ENCODE results near the gene PIP5K1B. TPM values are rescaled to one million over a fixed set of nuclear protein-coding genes. Genes with fewer than 3 reads are reported as not detected.

PIP5K1B gene
- total and polyA plus RNA-seq, 2 experiments from 2014 or later: 3.2 to 5.0 TPM

DNA sequence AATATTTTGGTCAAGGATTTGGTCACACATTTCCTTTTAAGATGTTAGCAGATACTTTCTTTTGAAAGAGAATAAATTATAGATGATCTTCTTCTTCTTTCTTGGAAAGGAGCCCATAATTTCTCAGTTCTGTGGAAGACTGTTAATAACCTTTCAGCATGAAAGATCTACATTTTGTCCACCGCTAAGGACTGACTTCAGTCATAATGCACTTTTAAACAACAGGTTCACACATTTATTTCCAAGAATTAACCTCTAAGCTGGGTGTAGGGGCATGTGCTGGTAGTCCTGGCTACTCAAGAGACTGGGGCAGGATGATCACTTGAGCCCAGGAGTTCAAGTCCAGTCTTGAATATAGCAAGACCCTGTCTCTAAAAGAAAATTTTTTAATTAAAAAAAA is 215.9 kb downstream of the PIP5K1B start:
- TF ChIP-seq CTCF (IDR thresholded peaks at IDR 0.05; ENCODE audit: low read depth, low read length): no peak
- H3K27me3 ChIP-seq: no peaks in the 10 kb centered on the region
- no peak overlapping the region for H3K4me3 ChIP-seq
- H3K27ac ChIP-seq: no peak overlapping the region
- DNase-seq (ENCODE audit: low read depth in 1 of 2, low spot score in 1 of 2): no peak
- peaks cover 5% of the 10 kb centered on the region for H3K4me1 ChIP-seq (ENCODE audit: low read depth)
- no peaks in the 10 kb centered on the region for H3K36me3 ChIP-seq
- H3K9me3 ChIP-seq (ENCODE audit: low read depth): no peaks in the 10 kb centered on the region

DNA sequence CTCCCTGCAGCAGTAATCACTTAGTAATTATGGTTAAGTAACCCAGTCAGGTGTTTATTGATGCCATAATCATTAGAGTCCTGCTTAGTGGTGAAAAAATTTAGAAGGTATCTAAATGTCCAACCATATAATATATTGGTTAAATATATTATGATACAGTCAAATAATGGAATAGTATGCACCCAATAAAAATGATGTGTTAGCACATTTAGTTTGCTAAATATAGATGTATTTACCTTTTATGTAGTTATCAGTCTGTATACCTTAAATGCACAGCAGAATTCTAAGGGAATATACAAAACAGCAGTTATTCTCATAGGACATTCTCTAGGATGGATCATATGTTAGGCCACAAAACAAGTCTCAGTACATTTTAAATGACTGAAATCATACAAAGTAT is 218.4 kb downstream of the PIP5K1B start:
- no peak for DNase-seq (ENCODE audit: low read depth in 1 of 2, low spot score in 1 of 2)

DNA sequence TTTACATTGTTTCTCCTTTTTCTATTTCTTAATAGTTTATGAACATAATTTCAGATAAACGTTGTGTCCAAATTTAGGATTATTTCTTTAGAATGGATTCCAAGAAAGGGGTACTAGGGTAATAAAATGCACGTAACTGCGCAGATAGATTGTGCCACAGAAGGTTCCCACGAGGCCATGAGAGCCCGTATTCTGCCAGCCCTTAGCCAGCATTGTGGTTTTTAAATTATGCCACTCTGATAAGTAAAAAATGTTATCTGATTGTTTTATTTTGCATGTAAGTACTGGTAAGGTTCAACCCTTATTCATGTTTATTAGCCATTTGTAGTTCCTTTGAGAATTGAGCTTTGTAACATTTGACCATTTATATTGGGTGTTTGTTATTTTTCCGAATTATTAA is 220.1 kb downstream of the PIP5K1B start:
- H3K9me3 ChIP-seq (ENCODE audit: low read depth): no peaks in the 10 kb centered on the region
- no peaks in the 10 kb centered on the region for H3K36me3 ChIP-seq
- no peaks in the 10 kb centered on the region for H3K27me3 ChIP-seq
- no peak overlapping the region for H3K27ac ChIP-seq
- H3K4me1 ChIP-seq (ENCODE audit: low read depth): no peaks in the 10 kb centered on the region
- no peak for TF ChIP-seq CTCF (IDR thresholded peaks at IDR 0.05; ENCODE audit: low read depth, low read length)
- H3K4me3 ChIP-seq: no peak overlapping the region
- no peak for DNase-seq (ENCODE audit: low read depth in 1 of 2, low spot score in 1 of 2)

More for the DNA sequence above, 218.4 kb downstream of the PIP5K1B start:
- no peak overlapping the region for H3K4me3 ChIP-seq
- H3K36me3 ChIP-seq: no peaks in the 10 kb centered on the region
- TF ChIP-seq CTCF (IDR thresholded peaks at IDR 0.05; ENCODE audit: low read depth, low read length): no peak
- H3K27ac ChIP-seq: no peak overlapping the region
- no peaks in the 10 kb centered on the region for H3K27me3 ChIP-seq
- H3K9me3 ChIP-seq (ENCODE audit: low read depth): no peaks in the 10 kb centered on the region
- no peaks in the 10 kb centered on the region for H3K4me1 ChIP-seq (ENCODE audit: low read depth)

DNA sequence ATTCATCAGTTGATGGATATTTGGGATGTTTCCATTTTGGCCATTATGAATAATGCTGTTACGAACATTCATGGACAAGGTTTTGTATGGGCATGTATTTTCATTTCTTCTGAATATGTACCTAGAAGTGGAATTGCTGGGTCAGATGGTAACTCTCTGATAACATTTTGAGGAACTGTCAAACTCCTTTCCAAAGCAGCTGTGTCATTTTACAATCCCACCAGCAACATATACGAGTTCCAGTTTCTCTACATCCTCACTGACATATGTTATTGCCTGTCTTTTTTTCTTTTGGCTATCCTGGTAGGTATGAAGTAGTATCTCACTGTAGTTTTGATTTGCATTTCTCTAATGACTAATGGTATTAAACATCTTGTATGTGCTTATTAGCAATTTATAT is 222.1 kb downstream of the PIP5K1B start:
- no peaks in the 10 kb centered on the region for H3K36me3 ChIP-seq
- no peak overlapping the region for H3K4me3 ChIP-seq
- no peak overlapping the region for H3K27ac ChIP-seq
- H3K4me1 ChIP-seq (ENCODE audit: low read depth): no peaks in the 10 kb centered on the region
- no peak for DNase-seq (ENCODE audit: low read depth in 1 of 2, low spot score in 1 of 2)
- no peaks in the 10 kb centered on the region for H3K9me3 ChIP-seq (ENCODE audit: low read depth)
- no peaks in the 10 kb centered on the region for H3K27me3 ChIP-seq
- no peak for TF ChIP-seq CTCF (IDR thresholded peaks at IDR 0.05; ENCODE audit: low read depth, low read length)

DNA sequence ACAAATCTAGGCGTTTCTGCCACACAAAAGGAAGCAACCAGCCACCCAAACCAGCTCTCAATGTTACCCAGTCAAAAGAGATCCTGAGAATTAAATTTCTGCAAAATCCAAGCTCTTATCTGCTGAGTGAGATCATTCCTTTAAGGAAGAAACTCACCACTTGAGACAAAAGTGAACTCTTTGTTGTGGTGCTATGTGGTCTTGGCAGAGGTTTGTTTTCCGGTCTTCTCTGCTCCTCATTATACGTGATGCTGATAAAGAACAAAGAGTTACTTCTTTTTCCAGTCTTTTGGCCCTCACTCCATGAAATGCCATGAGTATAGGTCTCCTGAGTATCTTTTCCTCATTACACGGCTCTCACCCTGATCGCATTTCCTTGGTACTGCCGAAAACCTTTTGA is 226.8 kb downstream of the PIP5K1B start:
- Histone ChIP-seq H3K27ac (no peak overlapping the region), H3K27me3 (no peaks in the 10 kb centered on the region), H3K36me3 (no peaks in the 10 kb centered on the region), H3K4me1 (ENCODE audit: low read depth) (no peaks in the 10 kb centered on the region), H3K4me3 (no peak overlapping the region), H3K9me3 (ENCODE audit: low read depth) (no peaks in the 10 kb centered on the region)
- DNase-seq (ENCODE audit: low read depth in 1 of 2, low spot score in 1 of 2): peak in 1 of 2 donors; percentile 16
- TF ChIP-seq CTCF (IDR thresholded peaks at IDR 0.05; ENCODE audit: low read depth, low read length): no peak

DNA sequence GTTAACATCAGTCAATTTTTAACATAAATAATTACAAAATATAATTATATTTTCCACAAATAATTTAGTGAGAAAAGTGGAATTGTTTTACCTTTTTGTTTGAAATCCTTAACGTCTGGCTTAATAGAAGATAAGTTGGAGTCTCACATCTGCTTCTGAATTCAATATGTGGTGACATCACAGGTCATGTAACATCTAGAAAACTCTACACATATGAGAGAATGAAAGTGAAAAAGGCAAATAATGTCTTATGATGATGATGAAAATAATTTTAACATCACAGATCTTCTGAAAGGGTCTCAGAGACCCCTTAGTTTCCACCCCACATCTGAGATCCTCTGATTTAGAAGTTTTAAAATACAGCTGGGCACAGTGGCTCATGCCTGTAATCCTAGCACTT is 227.4 kb downstream of the PIP5K1B start:
- H3K27ac ChIP-seq: no peak overlapping the region
- no peak for DNase-seq (ENCODE audit: low read depth in 1 of 2, low spot score in 1 of 2)
- H3K9me3 ChIP-seq (ENCODE audit: low read depth): no peaks in the 10 kb centered on the region
- H3K36me3 ChIP-seq: no peaks in the 10 kb centered on the region
- no peak overlapping the region for H3K4me3 ChIP-seq
- TF ChIP-seq CTCF (IDR thresholded peaks at IDR 0.05; ENCODE audit: low read depth, low read length): no peak
- H3K27me3 ChIP-seq: no peaks in the 10 kb centered on the region
- no peaks in the 10 kb centered on the region for H3K4me1 ChIP-seq (ENCODE audit: low read depth)

All from cardiac muscle cell (in vitro differentiated cells and primary cell).